Measurements from ENCODE around the gene OAF. TPM values are rescaled to one million over a fixed set of nuclear protein-coding genes. Genes with fewer than 3 reads are reported as not detected.

The OAF gene
- total RNA-seq, 1 experiment from 2014 or later = 11.3 TPM

DNA sequence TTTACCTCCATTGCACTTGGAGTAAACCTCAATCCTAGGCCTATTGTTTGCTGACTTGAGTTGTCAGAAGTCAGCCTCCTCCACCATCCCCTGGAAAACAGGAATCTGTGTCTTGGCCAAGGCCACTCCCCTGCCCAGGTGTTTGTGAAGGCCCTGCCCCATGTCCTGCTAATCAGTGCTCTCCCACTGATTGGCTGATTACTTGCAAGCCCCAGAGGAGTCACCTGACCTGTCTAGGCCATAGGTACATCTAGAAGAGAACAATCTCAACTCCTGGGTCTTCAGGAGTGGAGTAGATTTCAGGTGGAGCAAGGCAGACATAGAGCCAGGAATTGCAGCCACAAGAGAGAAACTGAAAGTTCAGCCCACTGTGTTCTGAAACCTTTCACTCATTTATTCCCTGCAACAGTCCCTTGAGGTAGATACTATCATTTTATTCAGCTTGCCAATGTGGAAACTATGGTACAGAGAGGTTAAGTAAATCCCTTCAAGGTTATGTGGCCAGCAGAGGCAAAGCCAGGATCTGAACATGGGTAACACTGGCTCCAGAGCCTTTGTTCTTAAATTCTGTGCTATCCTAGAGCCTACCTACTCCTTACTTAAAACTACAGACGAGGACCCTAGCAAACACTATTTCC lies 10.4 kb downstream of the OAF start:
- no peaks in the 10 kb centered on the region for H3K27me3 Mint-ChIP-seq (ENCODE audit: unreplicated experiment)
- CTCF ChIA-PET = no interaction called here
- TF ChIP-seq, protein P1, sequence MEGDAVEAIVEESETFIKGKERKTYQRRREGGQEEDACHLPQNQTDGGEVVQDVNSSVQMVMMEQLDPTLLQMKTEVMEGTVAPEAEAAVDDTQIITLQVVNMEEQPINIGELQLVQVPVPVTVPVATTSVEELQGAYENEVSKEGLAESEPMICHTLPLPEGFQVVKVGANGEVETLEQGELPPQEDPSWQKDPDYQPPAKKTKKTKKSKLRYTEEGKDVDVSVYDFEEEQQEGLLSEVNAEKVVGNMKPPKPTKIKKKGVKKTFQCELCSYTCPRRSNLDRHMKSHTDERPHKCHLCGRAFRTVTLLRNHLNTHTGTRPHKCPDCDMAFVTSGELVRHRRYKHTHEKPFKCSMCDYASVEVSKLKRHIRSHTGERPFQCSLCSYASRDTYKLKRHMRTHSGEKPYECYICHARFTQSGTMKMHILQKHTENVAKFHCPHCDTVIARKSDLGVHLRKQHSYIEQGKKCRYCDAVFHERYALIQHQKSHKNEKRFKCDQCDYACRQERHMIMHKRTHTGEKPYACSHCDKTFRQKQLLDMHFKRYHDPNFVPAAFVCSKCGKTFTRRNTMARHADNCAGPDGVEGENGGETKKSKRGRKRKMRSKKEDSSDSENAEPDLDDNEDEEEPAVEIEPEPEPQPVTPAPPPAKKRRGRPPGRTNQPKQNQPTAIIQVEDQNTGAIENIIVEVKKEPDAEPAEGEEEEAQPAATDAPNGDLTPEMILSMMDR (IDR thresholded peaks at IDR 0.05; ENCODE audit: unreplicated experiment) = no peak
- intact Hi-C loops (cut with micrococcal nuclease; ENCODE audit: unreplicated experiment) = no loop called here
- H3K27ac Mint-ChIP-seq (ENCODE audit: unreplicated experiment) = no peak overlapping the region
- DNase-seq = no peak
- H3K36me3 Mint-ChIP-seq (ENCODE audit: insufficient read depth, unreplicated experiment) = no peaks in the 10 kb centered on the region
- no peak overlapping the region for H3K4me3 Mint-ChIP-seq (ENCODE audit: low read depth, unreplicated experiment)
- no TSS peak for BruUV-seq (replicated peaks)
- H3K9me3 Mint-ChIP-seq (ENCODE audit: low read depth, unreplicated experiment) = no peaks in the 10 kb centered on the region
- H3K4me1 Mint-ChIP-seq (ENCODE audit: low read depth, unreplicated experiment) = no peaks in the 10 kb centered on the region

DNA sequence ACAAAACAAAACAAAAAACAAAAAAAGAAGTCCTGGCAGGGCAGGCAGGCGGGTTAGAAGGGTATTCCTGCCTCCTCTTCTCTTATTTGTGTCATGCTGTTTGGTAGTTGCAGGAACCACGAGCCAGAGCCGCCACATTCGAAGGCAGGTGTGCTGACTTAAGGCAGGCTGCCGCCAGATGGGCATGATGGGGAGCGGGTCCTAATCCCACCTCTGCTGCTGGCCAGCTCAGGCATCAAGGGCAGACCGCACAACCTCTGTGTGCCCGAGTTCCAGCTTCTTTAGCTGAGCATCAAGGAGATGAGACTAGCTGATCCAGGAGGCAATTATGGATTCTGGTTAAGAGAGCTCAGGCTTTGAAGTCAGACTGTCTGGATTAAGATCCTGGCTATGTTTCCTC lies 12.1 kb downstream of the OAF start:
- Mint-ChIP-seq H3K4me1 (ENCODE audit: low read depth, unreplicated experiment) (no peaks in the 10 kb centered on the region), H3K36me3 (ENCODE audit: insufficient read depth, unreplicated experiment) (no peaks in the 10 kb centered on the region), H3K27ac (ENCODE audit: unreplicated experiment) (no peak overlapping the region), H3K27me3 (ENCODE audit: unreplicated experiment) (no peaks in the 10 kb centered on the region), H3K9me3 (ENCODE audit: low read depth, unreplicated experiment) (no peaks in the 10 kb centered on the region), H3K4me3 (ENCODE audit: low read depth, unreplicated experiment) (no peak overlapping the region)
- DNase-seq = no peak
- BruUV-seq (replicated peaks) = no TSS peak
- TF ChIP-seq, protein P1 (IDR thresholded peaks at IDR 0.05; ENCODE audit: unreplicated experiment) = no peak
- intact Hi-C loops (cut with micrococcal nuclease; ENCODE audit: unreplicated experiment) = no loop called here
- CTCF ChIA-PET = no interaction called here

DNA sequence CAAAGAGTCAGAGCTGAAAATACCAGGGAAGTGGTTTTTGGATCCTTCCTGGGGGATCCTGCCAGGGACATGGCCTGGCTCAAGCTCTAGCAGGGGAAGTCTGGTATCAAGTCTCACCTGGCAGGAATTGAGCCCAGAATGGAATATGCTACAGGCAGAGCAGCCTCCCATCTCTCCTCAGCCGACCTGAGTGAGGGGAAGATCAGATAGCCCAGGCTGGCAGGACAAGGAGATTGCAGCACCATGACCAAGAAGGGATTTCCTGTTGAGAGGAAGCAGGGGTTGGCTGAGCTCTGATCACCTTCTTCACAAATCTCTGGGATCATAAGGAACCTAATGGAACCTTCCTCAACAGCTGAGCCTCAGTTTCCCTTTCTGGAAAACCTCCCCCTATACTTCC lies 13.0 kb downstream of the OAF start:
- no TSS peak for BruUV-seq (replicated peaks)
- H3K36me3 Mint-ChIP-seq (ENCODE audit: insufficient read depth, unreplicated experiment) = no peaks in the 10 kb centered on the region
- H3K27me3 Mint-ChIP-seq (ENCODE audit: unreplicated experiment) = no peaks in the 10 kb centered on the region
- CTCF ChIA-PET = no interaction called here
- H3K9me3 Mint-ChIP-seq (ENCODE audit: low read depth, unreplicated experiment) = no peaks in the 10 kb centered on the region
- no peak overlapping the region for H3K27ac Mint-ChIP-seq (ENCODE audit: unreplicated experiment)
- H3K4me1 Mint-ChIP-seq (ENCODE audit: low read depth, unreplicated experiment) = no peaks in the 10 kb centered on the region
- intact Hi-C loops (cut with micrococcal nuclease; ENCODE audit: unreplicated experiment) = no loop called here
- no peak for DNase-seq
- H3K4me3 Mint-ChIP-seq (ENCODE audit: low read depth, unreplicated experiment) = no peak overlapping the region
- TF ChIP-seq, protein P1 (IDR thresholded peaks at IDR 0.05; ENCODE audit: unreplicated experiment) = no peak

DNA sequence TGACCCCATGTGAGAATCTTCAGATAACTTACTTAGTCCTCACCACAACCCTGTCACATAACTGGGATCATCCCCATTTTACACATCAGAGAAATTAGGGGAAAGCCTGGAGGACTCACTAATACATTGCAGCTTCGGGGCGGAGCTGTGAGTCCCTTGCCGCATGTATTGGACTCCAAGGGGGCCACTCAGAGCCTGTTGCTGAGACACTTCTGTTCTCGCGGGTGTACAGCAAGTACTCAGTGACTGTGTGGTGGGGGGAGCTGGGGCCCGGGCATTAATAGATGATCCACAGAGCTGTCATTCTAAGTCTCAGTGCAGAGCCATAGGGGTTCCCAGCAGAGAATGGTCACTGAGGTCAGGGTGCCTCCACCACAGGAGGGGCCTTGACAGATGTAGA lies 13.5 kb downstream of the OAF start:
- Mint-ChIP-seq H3K36me3 (ENCODE audit: insufficient read depth, unreplicated experiment) (no peaks in the 10 kb centered on the region), H3K4me1 (ENCODE audit: low read depth, unreplicated experiment) (no peaks in the 10 kb centered on the region), H3K27ac (ENCODE audit: unreplicated experiment) (no peak overlapping the region), H3K27me3 (ENCODE audit: unreplicated experiment) (no peaks in the 10 kb centered on the region), H3K4me3 (ENCODE audit: low read depth, unreplicated experiment) (no peak overlapping the region), H3K9me3 (ENCODE audit: low read depth, unreplicated experiment) (no peaks in the 10 kb centered on the region)
- DNase-seq = no peak
- CTCF ChIA-PET = no interaction called here
- intact Hi-C loops (cut with micrococcal nuclease; ENCODE audit: unreplicated experiment) = no loop called here
- TF ChIP-seq, protein P1 (IDR thresholded peaks at IDR 0.05; ENCODE audit: unreplicated experiment) = no peak
- no TSS peak for BruUV-seq (replicated peaks)
